NCI-H2029 (cell line): Measurements from ENCODE around the gene TBL2.
"Not testable (repeated sequence)": the region's sequence is repeated elsewhere in the genome, so short reads cannot be mapped to it uniquely, and the experiment has no call there.

Experiments
- DNase-seq: peaks from one replicate; lab custom pipeline; 2025; lab: John Stamatoyannopoulos, UW

The TBL2 gene

DNA sequence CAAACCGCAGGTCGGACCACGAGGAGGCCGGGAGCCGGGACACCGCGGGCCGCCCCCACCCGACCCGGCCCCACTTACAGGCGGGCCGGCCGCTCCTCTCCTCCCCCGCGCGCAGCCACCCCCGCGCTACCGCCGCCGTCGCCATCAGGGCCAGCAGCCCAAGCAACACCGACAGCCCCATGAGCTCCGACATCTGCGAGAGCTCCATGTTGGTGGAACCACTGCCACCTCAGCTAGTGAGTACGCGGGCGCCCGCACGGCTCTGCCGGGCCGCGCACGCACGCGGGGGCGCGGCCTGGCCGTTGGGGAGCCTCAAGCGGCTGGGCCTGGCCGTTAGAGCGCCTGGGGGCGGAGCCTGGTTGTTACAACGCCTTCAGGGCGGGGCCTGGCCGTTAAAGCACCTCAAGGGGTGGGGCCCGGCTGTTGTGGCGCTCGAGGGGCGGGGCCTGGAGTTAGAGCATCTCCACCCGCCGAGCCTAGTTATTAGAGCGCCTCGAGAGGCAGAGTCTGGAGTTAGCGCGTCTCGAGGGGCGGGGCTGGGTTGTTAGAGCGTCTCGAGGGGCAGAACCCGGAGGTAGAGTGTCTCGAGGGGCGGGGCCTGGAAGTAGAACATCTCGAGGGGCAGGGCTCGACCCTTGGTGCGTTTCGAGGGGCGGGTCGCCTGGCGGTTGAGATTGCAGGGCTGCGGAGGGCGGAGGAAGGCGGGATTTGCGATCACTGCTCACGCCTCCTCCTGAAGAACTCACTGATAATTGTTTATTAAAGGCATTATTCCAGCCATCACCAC, at the start of gene TBL2:
Gene TBL2 (minus strand): TSS at position 238 of the 787 bp plus-strand sequence. CDS start 30 bp downstream, at position 208.
- DNase-seq: peak; percentile 98

- no peak for DNase-seq
Observed at GRCh38 chr7:73626814-73627213, 48.4 kb upstream of the TBL2 start.

- no peak for DNase-seq
Observed at GRCh38 chr7:73625276-73625675, 46.9 kb upstream of the TBL2 start.

GRCh38 chr7:73624669-73625001, 46.3 kb upstream of the TBL2 start:
- DNase-seq: no peak

- peak; percentile 91 for DNase-seq
Observed at GRCh38 chr7:73623798-73624668, 45.7 kb upstream of the TBL2 start, which contains the start of gene MLXIPL. Gene MLXIPL (minus strand): TSS chr7:73624522. CDS start chr7:73624492, 30 bp downstream.

- no peak for DNase-seq
Observed at GRCh38 chr7:73622909-73623797, 44.8 kb upstream of the TBL2 start.

GRCh38 chr7:73622527-73622908, 44.1 kb upstream of the TBL2 start:
- no peak for DNase-seq

DNA sequence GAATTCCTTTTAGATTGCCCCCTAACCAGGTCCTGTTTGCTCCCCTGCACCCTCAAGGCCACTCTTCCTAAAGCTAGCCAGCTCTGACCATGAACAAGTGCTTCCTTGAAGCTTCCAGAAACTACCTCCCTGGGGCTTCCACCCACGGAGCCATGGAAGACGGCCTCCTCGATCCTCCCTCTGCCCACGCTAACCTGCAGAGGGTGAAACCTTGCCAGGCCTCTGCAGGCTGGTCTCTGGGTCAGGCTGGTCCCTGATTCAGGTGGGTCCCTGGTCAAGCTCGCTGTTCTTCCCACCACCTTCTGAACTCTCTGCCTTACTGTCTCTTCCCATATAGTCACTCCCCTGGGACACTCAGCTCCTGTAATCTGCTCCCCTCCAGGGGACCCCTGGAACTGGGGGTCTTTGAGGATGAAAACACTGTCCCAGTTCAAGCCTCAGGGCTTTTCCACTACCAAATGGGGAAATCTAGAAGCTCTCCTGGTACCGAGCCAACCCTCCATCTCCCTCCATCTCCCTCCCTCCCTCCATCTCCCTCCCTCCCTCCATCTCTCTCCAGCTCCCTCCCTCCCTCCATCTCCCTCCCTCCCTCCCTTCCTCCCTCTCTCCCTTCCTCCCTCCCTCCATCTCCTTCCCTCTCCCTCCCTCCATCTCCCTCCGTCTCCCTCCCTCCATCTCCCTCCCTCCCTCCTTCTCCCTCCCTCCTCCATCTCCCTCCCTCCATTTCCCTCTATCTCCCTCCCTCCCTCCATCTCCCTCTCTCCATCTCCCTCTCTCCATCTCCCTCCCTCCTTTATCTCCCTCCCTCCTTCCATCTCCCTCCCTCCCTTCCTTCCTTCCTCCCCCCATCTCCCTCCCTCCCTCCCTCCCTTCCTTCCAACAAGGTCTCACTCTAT, 43.0 kb upstream of the TBL2 start:
- no peak for DNase-seq

- not testable (repeated sequence) for DNase-seq
Observed at GRCh38 chr7:73619394-73619793, 41.0 kb upstream of the TBL2 start.

DNA sequence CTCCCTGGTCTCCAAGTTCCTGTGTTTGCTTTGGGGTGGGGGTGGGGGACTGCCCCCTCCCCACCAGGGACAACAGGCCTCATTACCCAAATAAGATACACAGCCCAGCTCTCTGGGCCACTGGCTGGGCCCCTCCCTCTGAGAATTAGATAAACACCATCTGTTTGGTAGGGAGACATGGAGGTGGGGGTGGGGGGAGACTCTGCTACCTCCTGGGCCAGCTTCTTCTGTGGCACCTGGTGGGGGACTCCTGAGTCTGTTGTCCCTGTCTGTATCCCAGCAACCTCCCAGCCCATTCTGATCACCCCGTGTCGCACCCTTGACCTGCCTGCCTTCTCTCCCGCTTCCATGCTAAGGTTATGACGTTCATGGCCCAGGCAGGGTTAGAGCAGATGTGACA, 40.2 kb upstream of the TBL2 start:
- DNase-seq: no peak

DNA sequence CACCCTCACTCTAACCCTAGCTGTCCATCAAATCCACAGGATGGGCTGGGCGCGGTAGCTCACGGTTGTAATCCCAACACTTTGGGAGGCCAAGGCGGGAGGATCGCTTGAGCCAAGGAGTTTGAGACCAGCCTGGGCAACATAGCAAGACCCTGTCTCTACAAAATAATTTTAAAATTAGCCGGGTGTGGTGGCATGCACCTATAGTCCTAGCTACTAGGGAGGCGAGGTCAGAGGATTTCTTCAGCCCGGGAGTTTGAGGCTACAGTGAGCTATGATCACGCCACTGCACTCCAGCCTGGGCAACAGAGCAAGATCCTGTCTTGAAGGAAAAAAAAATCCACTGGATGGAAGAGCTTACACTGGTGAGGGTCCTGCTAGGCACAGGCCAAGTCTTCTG, 39.1 kb upstream of the TBL2 start:
- not testable (repeated sequence) for DNase-seq

DNA sequence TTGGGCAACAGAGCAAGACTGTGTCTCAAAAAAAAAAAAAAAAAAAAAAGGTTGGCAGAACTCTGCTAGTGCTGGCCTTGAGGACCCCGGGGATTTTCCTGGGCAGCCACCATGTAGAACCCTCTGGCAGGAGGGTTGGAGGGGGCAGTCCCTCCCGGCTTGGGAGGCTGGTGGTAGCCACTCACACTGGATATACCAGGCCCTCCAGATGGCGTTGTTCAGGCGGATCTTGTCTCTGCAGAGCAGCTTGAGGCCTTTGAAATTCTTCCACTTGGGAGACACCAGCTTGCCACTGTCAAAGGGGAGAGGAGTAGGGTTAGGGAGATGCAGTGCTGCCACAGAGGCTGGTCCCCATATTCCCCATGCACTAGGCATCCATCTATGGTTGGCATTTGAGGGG, 37.5 kb upstream of the TBL2 start:
- no peak for DNase-seq

- DNase-seq: not testable (repeated sequence)
Observed at GRCh38 chr7:73614937-73615336, 36.6 kb upstream of the TBL2 start.

DNA sequence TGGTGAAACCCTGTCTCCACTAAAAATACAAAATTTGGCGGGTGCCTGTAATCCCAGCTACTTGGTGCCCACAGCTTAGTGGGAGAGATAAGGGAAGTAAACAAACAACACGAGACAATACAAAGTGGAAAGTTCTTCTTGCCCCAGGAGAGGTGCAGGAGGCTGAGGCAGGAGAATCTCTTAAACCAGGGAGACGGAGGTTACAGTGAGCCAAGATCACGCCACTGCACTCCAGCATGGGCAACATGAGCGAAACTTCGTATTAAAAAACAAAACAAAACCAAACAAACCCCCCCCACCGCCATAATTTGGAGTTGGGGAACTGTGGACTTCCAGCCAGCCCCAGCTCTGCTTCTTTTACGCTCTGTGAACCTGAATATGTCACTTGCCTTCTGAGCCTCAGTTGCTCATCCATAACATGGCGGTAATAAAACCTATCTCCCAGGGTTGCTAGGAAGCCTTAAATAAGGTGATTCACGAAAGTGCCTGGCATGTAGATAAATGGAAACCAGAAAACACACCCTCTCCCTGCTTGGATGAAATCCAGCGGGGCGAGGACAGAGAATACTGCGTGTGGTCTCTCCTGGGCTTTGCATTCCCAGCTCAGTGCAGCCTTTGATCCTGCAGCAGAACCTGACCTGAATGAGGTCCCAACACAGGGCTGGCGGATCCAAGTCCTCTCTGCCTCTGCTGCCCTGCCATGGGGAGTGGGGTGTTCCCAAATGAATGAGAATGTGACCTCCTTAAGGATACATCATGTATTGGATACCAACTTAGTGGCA, 35.8 kb upstream of the TBL2 start:
- DNase-seq: no peak

DNA sequence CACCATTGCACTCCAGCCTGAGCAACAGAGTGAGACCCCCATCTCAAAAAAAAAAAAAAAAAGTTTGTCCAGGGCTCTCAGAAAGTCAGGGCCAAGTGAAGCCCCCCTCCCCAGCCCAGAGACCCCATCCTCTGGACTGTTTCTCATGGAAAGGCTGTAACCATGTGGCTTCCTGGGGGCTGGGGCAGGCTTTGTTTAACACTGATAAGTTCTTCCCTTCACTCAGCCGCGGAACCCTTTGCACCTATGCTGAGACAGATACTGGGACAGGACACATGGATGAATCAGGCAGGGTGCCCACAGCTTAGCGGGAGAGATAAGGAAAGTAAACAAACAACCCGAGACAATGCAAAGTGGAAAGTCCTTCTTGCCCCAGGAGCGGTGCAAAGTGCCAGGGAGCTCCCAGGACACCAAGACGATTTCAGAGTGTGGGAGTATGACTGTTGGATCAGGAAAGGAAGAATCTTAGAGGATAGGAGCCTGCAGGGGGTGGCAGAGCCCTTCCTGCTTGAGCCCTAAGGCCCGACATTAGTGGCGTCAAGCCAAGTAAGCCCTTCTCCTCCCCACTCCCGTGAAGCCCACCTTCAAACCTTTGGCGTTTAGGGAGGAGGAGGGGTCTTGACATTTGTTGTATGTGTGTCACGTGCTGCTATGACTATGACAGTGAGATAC, 34.4 kb upstream of the TBL2 start:
- DNase-seq: peak; percentile 83

DNA sequence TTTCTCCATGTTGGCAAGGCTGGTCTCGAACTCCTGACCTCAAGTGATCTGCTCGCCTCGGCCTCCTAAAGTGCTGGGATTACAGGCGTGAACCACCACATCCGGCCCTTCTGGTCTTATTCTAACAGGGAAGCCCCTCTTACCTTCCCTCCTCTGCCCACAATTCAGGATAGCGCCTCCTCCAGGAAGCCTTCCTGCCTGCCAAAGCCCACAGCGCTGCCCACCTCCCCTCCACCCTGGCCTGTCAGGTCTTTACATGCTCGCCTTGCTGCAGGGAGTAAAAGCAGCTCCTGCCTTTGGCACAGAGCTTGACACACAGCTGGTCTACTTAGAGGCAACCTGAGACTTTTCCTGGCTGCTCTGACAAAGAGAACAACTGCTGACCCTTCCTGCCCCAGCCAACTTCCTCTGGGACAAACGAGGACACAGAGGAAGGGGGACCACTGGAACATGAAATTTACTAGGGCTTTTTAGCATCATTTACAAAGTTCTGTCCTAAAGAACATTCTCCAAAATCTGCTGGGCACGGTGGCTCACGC, 32.7 kb upstream of the TBL2 start:
- no peak for DNase-seq

- DNase-seq: no peak
Observed at GRCh38 chr7:73610105-73610504, 31.7 kb upstream of the TBL2 start.

DNA sequence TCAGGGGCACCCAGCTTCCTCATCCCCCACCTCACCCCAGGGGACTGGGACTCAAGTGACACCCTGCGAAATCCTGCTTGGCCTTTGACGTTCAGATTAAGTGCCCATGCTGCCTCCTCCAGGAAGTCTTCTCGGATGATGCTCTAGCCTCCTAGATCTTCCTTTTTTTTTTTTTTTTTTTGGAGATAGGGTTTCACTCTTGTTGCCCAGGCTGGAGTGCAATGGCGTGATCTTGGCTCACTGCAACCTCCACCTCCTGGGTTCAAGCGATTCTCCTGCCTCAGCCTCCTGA, 29.3 kb upstream of the TBL2 start:
- DNase-seq: not testable (repeated sequence)

GRCh38 chr7:73606801-73607691, 28.7 kb upstream of the TBL2 start:
- no peak for DNase-seq
